GM23248 (cell line): ENCODE measurements around the gene KCNMA1. TPM values are rescaled to one million over a fixed set of nuclear protein-coding genes. Genes with fewer than 3 reads are reported as not detected.

ENCODE experiments used
- DNase-seq: peaks from one replicate; pipeline ENCODE4 v3.0.0-alpha.2; 2015
- H2AFZ ChIP-seq: fragments of 200-600 bp; sonication (generic); 2 replicates; pipeline ENCODE4 v1.6.1; 2016; ENCODE audit warnings: antibody characterized with exemption
- H3F3A ChIP-seq: fragments of 200-600 bp; sonication (generic); 2 replicates; pipeline ENCODE4 v1.6.1; 2016; ENCODE audit warnings: mild to moderate bottlenecking, antibody characterized with exemption, mixed run types; ENCODE audit not compliant: insufficient read depth
- H3K27ac ChIP-seq: fragments of 200-600 bp; sonication (generic); 2 replicates; pipeline ENCODE4 v1.5.1; 2016; ENCODE audit warnings: mild to moderate bottlenecking
- H3K27me3 ChIP-seq: fragments of 200-600 bp; sonication (generic); replicated peaks from 2 replicates; pipeline ENCODE4 v1.6.1; 2016; ENCODE audit warnings: mild to moderate bottlenecking; ENCODE audit not compliant: insufficient read depth
- H3K36me3 ChIP-seq: fragments of 200-600 bp; sonication (generic); 2 replicates; pipeline ENCODE4 v1.6.1; 2016; ENCODE audit warnings: low read depth, mild to moderate bottlenecking
- H3K4me1 ChIP-seq: fragments of 200-600 bp; sonication (generic); 2 replicates; pipeline ENCODE4 v1.6.1; 2016; ENCODE audit warnings: mild to moderate bottlenecking; ENCODE audit not compliant: insufficient read depth
- H3K4me2 ChIP-seq: fragments of 200-600 bp; sonication (generic); one replicate; pipeline ENCODE4 v1.6.1; 2016; ENCODE audit warnings: mild to moderate bottlenecking; ENCODE audit not compliant: unreplicated experiment
- H3K4me3 ChIP-seq: fragments of 200-600 bp; sonication (generic); 2 replicates; pipeline ENCODE4 v1.5.1; 2016; ENCODE audit warnings: mild to moderate bottlenecking
- H3K79me2 ChIP-seq: fragments of 200-600 bp; sonication (generic); 2 replicates; pipeline ENCODE4 v1.6.1; 2016; ENCODE audit warnings: mild to moderate bottlenecking; ENCODE audit not compliant: insufficient read depth
- H3K9ac ChIP-seq: fragments of 200-600 bp; sonication (generic); 2 replicates; pipeline ENCODE4 v1.6.1; 2016; ENCODE audit warnings: mild to moderate bottlenecking
- H3K9me2 ChIP-seq: fragments of 200-600 bp; sonication (generic); 2 replicates; pipeline ENCODE4 v1.6.1; 2016; ENCODE audit warnings: mixed run types, mild to moderate bottlenecking, moderate library complexity; ENCODE audit not compliant: insufficient read depth
- H3K9me3 ChIP-seq: fragments of 200-600 bp; sonication (generic); one replicate; pipeline ENCODE4 v1.6.1; 2017; ENCODE audit warnings: low read depth
- H4K20me1 ChIP-seq: fragments of 200-600 bp; sonication (generic); 2 replicates; pipeline ENCODE4 v1.6.0; 2016; ENCODE audit not compliant: insufficient read depth
- EZH2 ChIP-seq: fragments of 200-600 bp; sonication (generic); IDR thresholded peaks from 2 replicates; pipeline ENCODE4 v1.6.1; 2018; ENCODE audit warnings: antibody characterized with exemption, mild to moderate bottlenecking; ENCODE audit not compliant: insufficient read depth, poor library complexity, severe bottlenecking
- EZH2phosphoT487 ChIP-seq: fragments of 200-600 bp; sonication (generic); IDR thresholded peaks from 2 replicates; pipeline ENCODE4 v1.6.1; 2018; ENCODE audit warnings: antibody characterized with exemption, moderate library complexity, mild to moderate bottlenecking, low read depth; ENCODE audit not compliant: insufficient read depth
- WGBS, 2 experiments: methylation state at CpG; one replicate each; pipeline ENCODE4 v1.1.6; 2015 to 2017; ENCODE audit warnings: low lambda C conversion rate in 2 of 2, low coverage in 1 of 2; ENCODE audit errors: missing lambda C conversion rate in 2 of 2; 5-methylcytosine and 5-hydroxymethylcytosine counted together
- in situ Hi-C: fragments of 300-500 bp; cut with MboI; formaldehyde crosslinking; loops from 2 replicates; pipeline ENCODE4 v1.15.0; 2020
- polyA plus RNA-seq: library from polyadenylated mRNA; unstranded; fragments of >200 nt; fragmentation: Nextera tagmentation; extraction: Ambion mirVana; gene quantifications from 2 replicates; pipeline ENCODE4 v1.2.1, GENCODE V29; 2016
- total RNA-seq: library from RNA; depleted of rRNA; stranded (reverse); fragments of >200 nt; shearing (Covaris generic); gene quantifications from 2 replicates; pipeline ENCODE4 v1.2.3, GENCODE V29; 2014

KCNMA1 gene
- total and polyA plus RNA-seq, 2 experiments from 2014 or later, result 14.2 to 25.1 TPM

- Histone ChIP-seq H3K4me3 (no peak overlapping the region), H3K9ac (no peak overlapping the region), H3K27ac (no peak overlapping the region), H3K9me2 (no peaks in the 10 kb centered on the region), H3K4me1 (peaks cover 5% of the 10 kb centered on the region; the same call in 1 of the 2 replicates), H4K20me1 (no peaks in the 10 kb centered on the region), H3K4me2 (no peak overlapping the region), H3K27me3 (no peaks in the 10 kb centered on the region), H2AFZ (no peak overlapping the region), H3F3A (no peaks in the 10 kb centered on the region), H3K36me3 (no peaks in the 10 kb centered on the region), H3K79me2 (no peaks in the 10 kb centered on the region), H3K9me3 (no peaks in the 10 kb centered on the region)
- no peak for DNase-seq
- WGBS, 2 experiments, result 63 to 66% methylated on average over 7 of the region's 7 CpGs
- no peak for TF ChIP-seq EZH2phosphoT487
- TF ChIP-seq EZH2, result no peak
- in situ Hi-C loops, result no loop called here
Observed at GRCh38 chr10:77082601-77083252, 554.9 kb downstream of the KCNMA1 start.

DNA sequence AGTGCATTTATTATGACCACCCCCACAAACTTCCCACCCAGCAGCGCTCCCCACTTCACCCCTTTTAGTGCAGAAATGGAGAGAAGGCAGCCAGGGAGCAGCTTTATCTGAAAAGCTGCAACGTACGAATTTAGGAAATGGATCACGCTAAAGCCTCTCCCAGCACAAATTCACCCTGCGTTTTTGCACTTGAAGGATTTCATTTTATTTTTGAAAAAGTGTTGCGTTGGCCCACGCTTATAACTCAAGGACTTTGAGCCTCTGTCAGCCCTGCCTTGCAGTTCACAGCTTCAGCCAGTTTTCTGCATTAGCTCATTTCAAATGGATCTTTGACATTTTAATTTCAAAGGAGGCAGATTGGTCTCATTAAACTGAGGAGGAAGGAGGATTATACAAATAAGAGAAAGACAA is 556.1 kb downstream of the KCNMA1 start:
- no peaks in the 10 kb centered on the region for H3K4me1 ChIP-seq
- no peaks in the 10 kb centered on the region for H3F3A ChIP-seq
- no peak overlapping the region for H2AFZ ChIP-seq
- no peaks in the 10 kb centered on the region for H3K27me3 ChIP-seq
- TF ChIP-seq EZH2 (no peak), EZH2phosphoT487 (no peak)
- no peaks in the 10 kb centered on the region for H3K9me2 ChIP-seq
- H3K36me3 ChIP-seq, result no peaks in the 10 kb centered on the region
- no peak overlapping the region for H3K4me2 ChIP-seq
- H3K79me2 ChIP-seq, result no peaks in the 10 kb centered on the region
- H3K4me3 ChIP-seq, result no peak overlapping the region
- no peak for DNase-seq
- 65 to 70% methylated on average over 7 of the region's 7 CpGs for WGBS, 2 experiments
- no peak overlapping the region for H3K9ac ChIP-seq
- no peak overlapping the region for H3K27ac ChIP-seq
- H4K20me1 ChIP-seq, result no peaks in the 10 kb centered on the region
- in situ Hi-C loops, result no loop called here
- no peaks in the 10 kb centered on the region for H3K9me3 ChIP-seq

- Histone ChIP-seq H3K79me2 (no peaks in the 10 kb centered on the region), H3K9me3 (no peaks in the 10 kb centered on the region), H4K20me1 (no peaks in the 10 kb centered on the region), H3F3A (no peaks in the 10 kb centered on the region), H3K36me3 (no peaks in the 10 kb centered on the region), H3K4me1 (no peaks in the 10 kb centered on the region), H2AFZ (no peak overlapping the region), H3K27me3 (no peaks in the 10 kb centered on the region), H3K4me3 (no peak overlapping the region), H3K9me2 (no peaks in the 10 kb centered on the region), H3K27ac (no peak overlapping the region), H3K9ac (no peak overlapping the region), H3K4me2 (no peak overlapping the region)
- TF ChIP-seq EZH2 (no peak), EZH2phosphoT487 (no peak)
- in situ Hi-C loops, result no loop called here
- DNase-seq, result no peak
- WGBS, 2 experiments, result 57 to 69% methylated on average over 6 of the region's 6 CpGs
Observed at GRCh38 chr10:77080361-77081027, 557.1 kb downstream of the KCNMA1 start.

DNA sequence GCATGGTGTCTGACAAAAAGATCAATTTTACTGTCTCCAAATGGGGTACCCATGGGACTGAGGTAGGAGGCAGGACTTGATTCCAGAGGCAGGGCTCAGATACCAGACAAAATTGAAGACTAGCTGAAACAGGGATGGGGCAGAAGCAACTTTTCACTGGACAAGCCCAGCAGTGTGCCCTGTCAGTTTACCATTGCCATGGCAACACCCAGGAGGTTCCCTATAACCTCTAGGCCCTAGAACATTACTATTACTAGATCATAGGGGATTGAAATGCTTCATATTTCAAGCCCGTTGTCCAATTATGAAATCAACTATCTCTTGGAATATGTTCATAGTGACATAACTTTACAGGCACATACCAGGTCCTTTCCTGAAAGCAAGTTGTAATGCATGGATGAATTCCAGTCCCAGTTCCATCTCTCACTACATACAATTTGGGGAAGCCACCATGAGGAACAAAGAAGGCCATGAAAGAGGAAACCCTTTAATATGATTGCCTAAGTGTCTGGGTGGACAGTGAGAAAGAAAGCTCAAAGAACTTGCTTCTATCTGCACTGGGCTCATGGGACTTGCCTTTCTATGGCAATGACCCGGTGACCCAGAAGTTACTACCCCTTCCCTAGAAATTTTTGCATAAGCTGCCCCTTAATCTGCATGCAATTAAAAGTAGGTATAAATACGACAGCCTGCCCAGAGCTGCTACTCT is 557.9 kb downstream of the KCNMA1 start:
- H3K4me2 ChIP-seq, result no peak overlapping the region
- in situ Hi-C loops, result no loop called here

More for the DNA sequence above, 557.9 kb downstream of the KCNMA1 start:
- Histone ChIP-seq H3K9ac (no peak overlapping the region), H3K79me2 (no peaks in the 10 kb centered on the region), H3K36me3 (no peaks in the 10 kb centered on the region), H3F3A (no peaks in the 10 kb centered on the region), H2AFZ (no peak overlapping the region), H3K27ac (no peak overlapping the region), H4K20me1 (no peaks in the 10 kb centered on the region), H3K9me3 (no peaks in the 10 kb centered on the region), H3K4me1 (no peaks in the 10 kb centered on the region), H3K27me3 (no peaks in the 10 kb centered on the region), H3K4me3 (no peak overlapping the region), H3K9me2 (no peaks in the 10 kb centered on the region)
- WGBS, 2 experiments, result 86 to 87% methylated on average over 3 of the region's 3 CpGs
- no peak for TF ChIP-seq EZH2phosphoT487
- TF ChIP-seq EZH2, result no peak
- DNase-seq, result no peak
